RWPE1 (cell line): ENCODE data around the gene CNOT11.

ENCODE experiments used
- CTCF ChIA-PET: fragments of 350-600 bp; sonication (Branson Sonifier 250); formaldehyde crosslinking; extraction: SDS; loops from one replicate; lab custom pipeline; 2021; lab: Yijun Ruan, JAX
- POLR2A ChIA-PET: fragments of 400-600 bp; formaldehyde crosslinking; extraction: SDS; loops from one replicate; lab custom pipeline; 2020; ENCODE audit warnings: antibody characterized with exemption; ENCODE audit not compliant: low non-redundant PET; lab: Yijun Ruan, JAX
- DNase-seq: peaks from one replicate; pipeline ENCODE4 v3.0.0; 2012; ENCODE audit warnings: low spot score
- H3K27ac ChIP-seq: fragments of 450-650 bp; 2 replicates; pipeline ENCODE4 v1.5.1; 2017
- CTCF ChIP-seq: fragments of 450-650 bp; conservative IDR thresholded peaks from 2 replicates; pipeline ENCODE4 v1.5.1; 2017; ENCODE audit warnings: low read depth, mild to moderate bottlenecking

The CNOT11 gene

GRCh38 chr2:101302016-101302415 lies 49.3 kb downstream of the CNOT11 start:
- DNase-seq = no peak
- CTCF ChIA-PET = no interaction called here
- POLR2A ChIA-PET = no interaction called here
- no peak for TF ChIP-seq CTCF
- H3K27ac ChIP-seq = no peak overlapping the region

- no peak for DNase-seq
- no peak for TF ChIP-seq CTCF
- ChIA-PET CTCF (interaction anchor here (0.6 kb wide), 1 partner anchor 39 kb away, joined by 3 read pairs; no protein-coding TSS in a partner anchor), POLR2A (no interaction called here)
- H3K27ac ChIP-seq = no peak overlapping the region
These were observed 51.0 kb downstream of the CNOT11 start for GRCh38 chr2:101303688-101304087.

- DNase-seq = no peak
- ChIA-PET POLR2A (no interaction called here), CTCF (no interaction called here)
- no peak overlapping the region for H3K27ac ChIP-seq
- TF ChIP-seq CTCF = no peak
These were observed 52.3 kb downstream of the CNOT11 start for GRCh38 chr2:101305035-101305434.

- DNase-seq = peak; percentile 55
- no peak overlapping the region for H3K27ac ChIP-seq
- CTCF ChIA-PET = no interaction called here
- no peak for TF ChIP-seq CTCF
- POLR2A ChIA-PET = no interaction called here
These were observed 52.9 kb downstream of the CNOT11 start for GRCh38 chr2:101305492-101306078.

GRCh38 chr2:101306410-101306809 lies 53.7 kb downstream of the CNOT11 start:
- TF ChIP-seq CTCF = no peak
- POLR2A ChIA-PET = interaction anchor here (0.7 to 0.8 kb wide), 2 partner anchors 90 to 575 kb away, joined by 3 read pairs; no protein-coding TSS in a partner anchor
- CTCF ChIA-PET = no interaction called here
- peak overlapping the region; percentile 64 for H3K27ac ChIP-seq
- DNase-seq = no peak

GRCh38 chr2:101307503-101307902 lies 54.8 kb downstream of the CNOT11 start:
- no peak for TF ChIP-seq CTCF
- POLR2A ChIA-PET = no interaction called here
- H3K27ac ChIP-seq = peak overlapping the region; percentile 85
- peak; percentile 23 for DNase-seq
- CTCF ChIA-PET = interaction anchor here (1.6 kb wide), 1 partner anchor 35 kb away, joined by 5 read pairs; no protein-coding TSS in a partner anchor
